ENCODE results near the gene RPSA.

- TF ChIP-seq CTCF (IDR thresholded peaks at IDR 0.05; ENCODE audit: low read depth, low read length) (no peak), POLR2A (IDR thresholded peaks at IDR 0.05; ENCODE audit: extremely low read depth, insufficient read length) (no peak), MAX (IDR thresholded peaks at IDR 0.05; ENCODE audit: low read depth, low read length) (no peak)
Observed at GRCh38 chr3:39415983-39416382, 9.5 kb downstream of the RPSA start.

Measured in NB4 (cell line).